Upper lobe of left lung (tissue), 6 donors: ENCODE measurements around the gene PAGE4. TPM values are rescaled to one million over a fixed set of nuclear protein-coding genes. Genes with fewer than 3 reads are reported as not detected.

Experiments
- ATAC-seq, 2 donors: fragments of 200-7000 bp; cut with Tn5 transposase; one replicate each; pipeline ENCODE4 v1.9.1; 2022; ENCODE audit warnings: mild to moderate bottlenecking in 2 of 2, moderate library complexity in 2 of 2; ENCODE audit not compliant: low FRiP score in 2 of 2
- DNase-seq, 2 donors: peaks; one replicate each; pipeline ENCODE4 v3.0.0-alpha.2; 2019 to 2020
- H3K27ac ChIP-seq, 4 donors: fragments of 200-600 bp; sonication (generic); one replicate each; pipeline ENCODE4 v1.5.1; 2016 to 2019
- H3K27me3 ChIP-seq, 4 donors: fragments of 200-600 bp; sonication (generic); one replicate each; pipeline ENCODE4 v1.5.1; 2017 to 2019
- H3K36me3 ChIP-seq, 4 donors: fragments of 200-600 bp; sonication (generic); one replicate each; pipeline ENCODE4 v1.5.1; 2016 to 2019
- H3K4me1 ChIP-seq, 4 donors: fragments of 200-600 bp; sonication (generic); one replicate each; pipeline ENCODE4 v1.5.1; 2018 to 2019
- H3K4me3 ChIP-seq, 4 donors: fragments of 200-600 bp; sonication (generic); one replicate each; pipeline ENCODE4 v1.5.1; 2017 to 2019; ENCODE audit warnings: mild to moderate bottlenecking in 2 of 4, moderate library complexity in 1 of 4
- H3K9me3 ChIP-seq, 4 donors: fragments of 200-600 bp; sonication (generic); one replicate each; pipeline ENCODE4 v1.5.1; 2018 to 2019
- EP300 ChIP-seq, 4 donors: sonication (generic); formaldehyde crosslinking; IDR thresholded peaks; one replicate each; pipeline ENCODE4 v1.5.1; 2017; ENCODE audit warnings: antibody characterized with exemption in 4 of 4, control low read depth in 2 of 4
- POLR2A ChIP-seq, 4 donors: fragments of 450-650 bp; IDR thresholded peaks; one replicate each; pipeline ENCODE4 v1.5.1; 2016 to 2017; ENCODE audit warnings: antibody characterized with exemption in 4 of 4, mild to moderate bottlenecking in 2 of 4
- POLR2AphosphoS5 ChIP-seq, 2 donors: sonication (generic); formaldehyde crosslinking; IDR thresholded peaks; one replicate each; pipeline ENCODE4 v1.5.1; 2017; ENCODE audit warnings: antibody characterized with exemption in 2 of 2
- WGBS, 2 donors: methylation state at CpG; one replicate each; pipeline ENCODE4 v1.1.5; 2017 to 2018; 5-methylcytosine and 5-hydroxymethylcytosine counted together
- total RNA-seq, 6 donors: library from RNA; depleted of rRNA in 4 of 6; stranded (reverse); fragments of >200 nt in 4 of 6; gene quantifications; one replicate each; pipeline versions ENCODE4 v1.1.0 to v1.2.1, GENCODE V29; 2016 to 2021
- TF ChIP-seq, protein P1 (sequence below), 6 experiments: fragments of 450-650 bp in 4 of 6; fragments of 200-600 bp in 2 of 6; sonication (generic) in 2 of 6; IDR thresholded peaks; one replicate each; pipeline ENCODE4 v1.5.1; 2016 to 2019; ENCODE audit warnings: antibody characterized with exemption in 6 of 6
- donor health status: DM: no; HTN: no; CAD: no; lungs with moderate emphysema.
- donor health status: DM: no; HTN: yes; CAD: no; lungs with severe emphysema.

Gene PAGE4
- total RNA-seq, 6 donors from 2014 or later = not detected

DNA sequence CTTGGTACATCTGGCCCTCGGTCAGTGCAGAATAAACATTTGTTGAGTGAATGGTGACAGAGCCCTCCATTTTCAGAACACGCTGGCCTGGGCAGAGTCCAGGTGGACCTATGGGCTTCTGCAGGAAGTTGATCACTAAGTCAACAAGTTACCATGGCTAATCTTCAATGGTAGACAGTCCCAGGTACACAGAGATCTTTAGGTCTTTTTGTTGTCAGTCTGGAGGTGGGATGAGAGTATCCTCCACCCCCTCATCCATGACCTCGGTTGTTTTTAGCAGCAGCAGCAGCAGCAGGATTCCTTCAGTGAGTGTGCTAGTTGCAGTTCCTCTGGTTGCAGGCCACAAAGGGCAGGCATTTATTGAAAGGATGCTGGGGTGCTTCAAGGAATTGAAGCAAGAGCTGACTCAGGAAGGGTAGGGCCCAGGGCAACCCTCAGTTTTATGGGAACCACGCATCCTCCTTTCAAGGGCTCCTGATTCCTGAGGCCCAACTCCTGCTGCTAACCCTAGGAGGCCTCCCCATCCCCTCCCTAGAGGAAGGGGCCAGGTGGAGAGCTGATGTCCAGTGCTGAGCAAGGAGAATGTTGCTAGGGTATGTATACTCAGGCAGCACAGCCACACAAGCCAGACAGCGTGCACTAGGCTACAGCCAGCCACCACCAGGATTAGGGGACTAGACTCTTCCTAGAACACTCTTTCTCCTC lies 48.4 kb downstream of the PAGE4 start:
- H3K27ac ChIP-seq = peak overlapping the region; percentile 82 to 87 (median 84)
- no peaks in the 10 kb centered on the region for H3K27me3 ChIP-seq
- no peaks in the 10 kb centered on the region for H3K36me3 ChIP-seq
- no peak overlapping the region for H3K4me3 ChIP-seq
- H3K9me3 ChIP-seq = no peaks in the 10 kb centered on the region
- WGBS, 2 donors = 37 to 62% methylated on average over 2 to 5 of the region's 5 CpGs
- H3K4me1 ChIP-seq = peaks cover 7 to 26% (median 11%) of the 10 kb centered on the region in 4 donors
- ATAC-seq (no peak), DNase-seq (peak in 1 of 2 donors; percentile 35)
- TF ChIP-seq EP300 (IDR thresholded peaks at IDR 0.05) = no peak
- no peak for TF ChIP-seq POLR2A (IDR thresholded peaks at IDR 0.05)
- TF ChIP-seq POLR2AphosphoS5 (IDR thresholded peaks at IDR 0.05) = no peak
- TF ChIP-seq, protein P1, sequence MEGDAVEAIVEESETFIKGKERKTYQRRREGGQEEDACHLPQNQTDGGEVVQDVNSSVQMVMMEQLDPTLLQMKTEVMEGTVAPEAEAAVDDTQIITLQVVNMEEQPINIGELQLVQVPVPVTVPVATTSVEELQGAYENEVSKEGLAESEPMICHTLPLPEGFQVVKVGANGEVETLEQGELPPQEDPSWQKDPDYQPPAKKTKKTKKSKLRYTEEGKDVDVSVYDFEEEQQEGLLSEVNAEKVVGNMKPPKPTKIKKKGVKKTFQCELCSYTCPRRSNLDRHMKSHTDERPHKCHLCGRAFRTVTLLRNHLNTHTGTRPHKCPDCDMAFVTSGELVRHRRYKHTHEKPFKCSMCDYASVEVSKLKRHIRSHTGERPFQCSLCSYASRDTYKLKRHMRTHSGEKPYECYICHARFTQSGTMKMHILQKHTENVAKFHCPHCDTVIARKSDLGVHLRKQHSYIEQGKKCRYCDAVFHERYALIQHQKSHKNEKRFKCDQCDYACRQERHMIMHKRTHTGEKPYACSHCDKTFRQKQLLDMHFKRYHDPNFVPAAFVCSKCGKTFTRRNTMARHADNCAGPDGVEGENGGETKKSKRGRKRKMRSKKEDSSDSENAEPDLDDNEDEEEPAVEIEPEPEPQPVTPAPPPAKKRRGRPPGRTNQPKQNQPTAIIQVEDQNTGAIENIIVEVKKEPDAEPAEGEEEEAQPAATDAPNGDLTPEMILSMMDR (IDR thresholded peaks at IDR 0.05) = no peak

DNA sequence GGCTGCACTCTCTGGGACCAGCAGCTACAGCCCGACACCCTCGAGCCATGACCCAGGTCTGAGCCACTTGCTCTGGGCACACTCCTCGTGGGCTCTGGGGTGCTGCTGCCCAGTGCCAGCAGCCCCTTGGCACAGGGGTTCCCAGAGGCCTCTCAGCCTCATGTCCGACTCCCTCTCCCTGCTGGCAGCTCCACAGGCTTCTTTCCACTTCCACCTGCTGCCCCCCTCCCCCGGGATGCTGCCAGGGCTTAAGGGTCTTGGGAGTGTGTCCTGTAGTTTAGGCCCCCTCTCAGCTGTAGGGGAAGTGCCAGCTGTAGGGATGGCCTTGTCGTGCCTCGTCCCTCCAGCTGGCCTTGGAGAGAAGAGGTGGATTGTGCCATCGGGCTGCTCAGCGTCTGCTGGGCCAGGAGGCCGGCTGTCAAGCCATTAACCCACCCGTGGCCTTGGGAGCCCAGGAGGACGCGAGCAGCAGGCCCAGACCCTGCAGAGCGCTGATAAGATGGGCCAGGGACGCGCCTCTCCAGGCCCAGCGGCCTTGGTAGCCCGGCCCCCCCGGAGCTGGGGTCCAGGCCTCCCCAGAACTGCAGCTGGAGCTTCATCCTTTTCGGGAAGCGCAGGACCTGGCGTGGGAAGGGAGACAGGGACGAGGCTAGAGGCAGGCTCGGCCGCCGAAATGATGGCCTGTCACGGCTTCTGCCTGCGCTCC lies 49.2 kb downstream of the PAGE4 start:
- H3K27me3 ChIP-seq = no peaks in the 10 kb centered on the region
- peak overlapping the region; percentile 82 to 87 (median 84) for H3K27ac ChIP-seq
- DNase-seq (no peak), ATAC-seq (peak in 1 of 2 donors; percentile 38)
- H3K36me3 ChIP-seq = no peaks in the 10 kb centered on the region
- no peaks in the 10 kb centered on the region for H3K9me3 ChIP-seq
- TF ChIP-seq EP300 (IDR thresholded peaks at IDR 0.05) (no peak), POLR2A (IDR thresholded peaks at IDR 0.05) (no peak), POLR2AphosphoS5 (IDR thresholded peaks at IDR 0.05) (no peak)
- TF ChIP-seq, protein P1 (IDR thresholded peaks at IDR 0.05) = no peak
- peaks cover 7 to 26% (median 11%) of the 10 kb centered on the region in 4 donors for H3K4me1 ChIP-seq
- 63% methylated on average over 28 of the region's 28 CpGs; no CpG with 5 or more reads in 1 of the 2 donors for WGBS, 2 donors
- peak overlapping the region in 3 of 4 donors; percentile 65 to 76 (median 68) for H3K4me3 ChIP-seq

DNA sequence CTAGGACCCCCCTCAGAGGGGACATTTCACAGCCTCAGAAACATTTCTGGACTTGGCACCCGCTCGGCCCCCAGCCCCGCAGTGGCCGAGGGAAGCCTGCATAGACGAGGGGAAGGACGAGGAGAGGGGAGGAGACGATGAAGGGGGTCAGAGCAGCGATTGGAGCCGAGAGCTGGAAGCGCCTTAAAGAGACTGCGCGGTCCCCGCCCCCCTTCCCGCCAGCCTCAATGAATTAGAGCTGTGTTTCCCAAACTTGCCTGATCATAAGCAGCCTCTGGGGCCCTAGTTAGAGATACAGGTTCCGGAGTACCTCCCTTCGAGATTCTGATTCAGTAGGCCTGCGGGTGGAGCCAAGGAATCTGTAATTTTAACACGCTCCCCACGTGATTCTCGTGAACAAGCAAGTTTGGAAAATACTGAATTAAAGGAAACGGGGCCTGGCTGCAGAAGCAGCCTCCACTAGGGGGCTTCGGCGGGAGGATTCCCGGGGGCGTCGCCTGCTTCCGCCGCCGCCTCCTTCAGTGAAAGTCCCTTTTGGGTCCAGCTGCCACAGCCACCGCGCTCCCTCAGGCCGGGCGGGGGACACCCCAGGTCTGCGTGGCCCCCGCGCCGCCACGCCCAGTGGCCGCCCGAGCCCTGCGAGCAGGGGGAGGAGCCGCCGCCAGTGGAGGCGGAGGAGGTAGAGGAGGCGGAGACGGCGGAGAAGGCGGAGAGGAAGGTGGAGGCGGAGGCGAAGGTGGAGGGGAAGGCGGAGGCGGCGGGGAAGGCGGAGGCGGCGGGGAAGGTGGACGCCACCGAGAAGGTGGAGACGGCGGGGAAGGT lies 49.9 kb downstream of the PAGE4 start, which contains the start of gene USP27X:
USP27X (plus strand) TSS at position 651 of the 822 bp plus-strand sequence. CDS start 824 bp downstream, outside the sequence.
- ATAC-seq (peak; percentile 91 to 95), DNase-seq (peak; percentile 78 to 93)
- H3K27me3 ChIP-seq = no peaks in the 10 kb centered on the region
- peaks cover 7 to 26% (median 11%) of the 10 kb centered on the region in 4 donors for H3K4me1 ChIP-seq
- no peaks in the 10 kb centered on the region for H3K36me3 ChIP-seq
- peak within 1 kb of the TSS; percentile 82 to 87 (median 84) for H3K27ac ChIP-seq
- no peaks in the 10 kb centered on the region for H3K9me3 ChIP-seq
- WGBS, 2 donors = 0 to 22% methylated on average over 10 to 55 of the region's 60 CpGs
- H3K4me3 ChIP-seq = peak within 1 kb of the TSS; percentile 11 to 76 (median 66)
- TF ChIP-seq, protein P1 (IDR thresholded peaks at IDR 0.05) = peak; percentile 46 to 74 (median 58)
- TF ChIP-seq EP300 (IDR thresholded peaks at IDR 0.05) = no peak
- TF ChIP-seq POLR2A (IDR thresholded peaks at IDR 0.05) = peak in 2 of 4 donors; percentile 43 to 72
- TF ChIP-seq POLR2AphosphoS5 (IDR thresholded peaks at IDR 0.05) = peak; percentile 35 to 72

DNA sequence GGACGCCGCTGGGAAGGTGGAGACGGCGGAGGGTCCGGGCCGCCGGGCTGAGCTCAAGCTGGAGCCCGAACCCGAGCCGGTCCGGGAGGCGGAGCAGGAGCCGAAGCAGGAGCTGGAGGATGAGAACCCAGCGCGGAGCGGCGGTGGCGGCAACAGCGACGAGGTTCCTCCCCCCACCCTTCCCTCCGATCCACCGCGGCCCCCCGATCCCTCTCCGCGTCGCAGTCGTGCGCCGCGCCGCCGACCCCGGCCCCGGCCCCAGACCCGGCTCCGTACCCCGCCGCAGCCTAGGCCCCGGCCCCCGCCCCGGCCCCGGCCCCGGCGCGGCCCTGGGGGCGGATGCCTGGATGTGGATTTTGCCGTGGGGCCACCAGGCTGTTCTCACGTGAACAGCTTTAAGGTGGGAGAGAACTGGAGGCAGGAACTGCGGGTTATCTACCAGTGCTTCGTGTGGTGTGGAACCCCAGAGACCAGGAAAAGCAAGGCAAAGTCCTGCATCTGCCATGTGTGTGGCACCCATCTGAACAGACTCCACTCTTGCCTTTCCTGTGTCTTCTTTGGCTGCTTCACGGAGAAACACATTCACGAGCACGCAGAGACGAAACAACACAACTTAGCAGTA lies 50.7 kb downstream of the PAGE4 start:
- Histone ChIP-seq H3K4me3 (peak overlapping the region; percentile 11 to 76 (median 66)), H3K9me3 (no peaks in the 10 kb centered on the region), H3K4me1 (peaks cover 7 to 26% (median 11%) of the 10 kb centered on the region in 4 donors), H3K27ac (peak overlapping the region; percentile 82 to 87 (median 84)), H3K27me3 (no peaks in the 10 kb centered on the region), H3K36me3 (no peaks in the 10 kb centered on the region)
- DNase-seq (no peak), ATAC-seq (peak in 1 of 2 donors; percentile 41)
- TF ChIP-seq, protein P1 (IDR thresholded peaks at IDR 0.05) = no peak
- TF ChIP-seq EP300 (IDR thresholded peaks at IDR 0.05) (no peak), POLR2A (IDR thresholded peaks at IDR 0.05) (no peak), POLR2AphosphoS5 (IDR thresholded peaks at IDR 0.05) (no peak)
- WGBS, 2 donors = 53 to 60% methylated on average over 4 to 53 of the region's 55 CpGs
